HG02759 (cell line): Measurements from ENCODE around the gene GRM1.

Experiments used
- ATAC-seq: cut with Tn5 transposase; IDR thresholded peaks from one replicate; pipeline ENCODE4 v1.9.1; 2021; ENCODE audit warnings: mild to moderate bottlenecking, moderate library complexity; ENCODE audit not compliant: unreplicated experiment

Gene GRM1

GRCh38 chr6:146095481-146095880 lies 66.6 kb downstream of the GRM1 start:
- ATAC-seq = no peak

GRCh38 chr6:146097586-146097985 lies 68.7 kb downstream of the GRM1 start:
- no peak for ATAC-seq

GRCh38 chr6:146100776-146101175 lies 71.9 kb downstream of the GRM1 start:
- no peak for ATAC-seq

GRCh38 chr6:146103416-146104072 lies 74.7 kb downstream of the GRM1 start:
- no peak for ATAC-seq

- no peak for ATAC-seq
Measured at GRCh38 chr6:146106532-146106931, 77.7 kb downstream of the GRM1 start.

GRCh38 chr6:146110990-146111389 lies 82.1 kb downstream of the GRM1 start:
- ATAC-seq = no peak

GRCh38 chr6:146111881-146112450 lies 83.1 kb downstream of the GRM1 start:
- no peak for ATAC-seq

- no peak for ATAC-seq
Measured at GRCh38 chr6:146113084-146113623, 84.3 kb downstream of the GRM1 start.

GRCh38 chr6:146123616-146124015 lies 94.8 kb downstream of the GRM1 start:
- no peak for ATAC-seq

GRCh38 chr6:146127447-146128215 lies 98.8 kb downstream of the GRM1 start:
- no peak for ATAC-seq

- ATAC-seq = no peak
Measured at GRCh38 chr6:146133866-146134265, 105.0 kb downstream of the GRM1 start.

GRCh38 chr6:146135167-146135566 lies 106.3 kb downstream of the GRM1 start:
- no peak for ATAC-seq

GRCh38 chr6:146146836-146147235 lies 118.0 kb downstream of the GRM1 start:
- no peak for ATAC-seq

GRCh38 chr6:146149770-146150169 lies 120.9 kb downstream of the GRM1 start:
- ATAC-seq = no peak

- peak; percentile 96 for ATAC-seq
Measured at GRCh38 chr6:146153040-146153758, 124.3 kb downstream of the GRM1 start.

GRCh38 chr6:146154197-146154596 lies 125.3 kb downstream of the GRM1 start:
- no peak for ATAC-seq

GRCh38 chr6:146161664-146162063 lies 132.8 kb downstream of the GRM1 start:
- no peak for ATAC-seq

- ATAC-seq = no peak
Measured at GRCh38 chr6:146169872-146170271, 141.0 kb downstream of the GRM1 start.

- ATAC-seq = no peak
Measured at GRCh38 chr6:146177785-146178184, 148.9 kb downstream of the GRM1 start.

- ATAC-seq = no peak
Measured at GRCh38 chr6:146183831-146184230, 155.0 kb downstream of the GRM1 start.

- ATAC-seq = no peak
Measured at GRCh38 chr6:146184701-146185100, 155.8 kb downstream of the GRM1 start.
